Bronchial epithelial cell (primary cell): ENCODE results near the gene WIPF2. TPM values are rescaled to one million over a fixed set of nuclear protein-coding genes. Genes with fewer than 3 reads are reported as not detected.
"Not testable (repeated sequence)": the region's sequence is repeated elsewhere in the genome, so short reads cannot be mapped to it uniquely, and the experiment has no call there.

Experiments used
- DNase-seq: peaks from one replicate; pipeline ENCODE4 v3.0.0-alpha.2; 2010; ENCODE audit warnings: low read depth
- FAIRE-seq: peaks from 2 replicates; lab custom pipeline; 2011; peaks lifted over from hg19 to GRCh38; lab: Jason Lieb, UNC
- H3K27me3 ChIP-seq: 2 replicates; pipeline ENCODE4 v1.5.1; 2011; ENCODE audit warnings: low read length; ENCODE audit not compliant: control insufficient read depth, insufficient read depth
- H3K36me3 ChIP-seq: 2 replicates; pipeline ENCODE4 v1.5.1; 2011; ENCODE audit warnings: low read length; ENCODE audit not compliant: control insufficient read depth, insufficient read depth
- H3K4me3 ChIP-seq: 2 replicates; pipeline ENCODE4 v1.5.1; 2011; ENCODE audit warnings: mild to moderate bottlenecking, low read depth, low read length, control low read depth
- total RNA-seq: library from RNA; depleted of rRNA; stranded (reverse); fragments of >200 nt; gene quantifications from 2 replicates; pipeline ENCODE4 v1.2.1, GENCODE V29; 2014
- TF ChIP-seq, protein P1 (sequence below): IDR thresholded peaks from 2 replicates; pipeline ENCODE4 v1.5.1; 2011; ENCODE audit warnings: mild to moderate bottlenecking, moderate library complexity, low read length, control low read depth, inconsistent platforms; ENCODE audit not compliant: insufficient read depth, severe bottlenecking

Gene WIPF2
- total RNA-seq, 1 donor from 2014 or later = 6.3 TPM

- DNase-seq = no peak
- Histone ChIP-seq H3K4me3 (no peak overlapping the region), H3K27me3 (no peaks in the 10 kb centered on the region), H3K36me3 (peaks cover 20% of the 10 kb centered on the region)
- FAIRE-seq = no peak
- TF ChIP-seq, protein P1, sequence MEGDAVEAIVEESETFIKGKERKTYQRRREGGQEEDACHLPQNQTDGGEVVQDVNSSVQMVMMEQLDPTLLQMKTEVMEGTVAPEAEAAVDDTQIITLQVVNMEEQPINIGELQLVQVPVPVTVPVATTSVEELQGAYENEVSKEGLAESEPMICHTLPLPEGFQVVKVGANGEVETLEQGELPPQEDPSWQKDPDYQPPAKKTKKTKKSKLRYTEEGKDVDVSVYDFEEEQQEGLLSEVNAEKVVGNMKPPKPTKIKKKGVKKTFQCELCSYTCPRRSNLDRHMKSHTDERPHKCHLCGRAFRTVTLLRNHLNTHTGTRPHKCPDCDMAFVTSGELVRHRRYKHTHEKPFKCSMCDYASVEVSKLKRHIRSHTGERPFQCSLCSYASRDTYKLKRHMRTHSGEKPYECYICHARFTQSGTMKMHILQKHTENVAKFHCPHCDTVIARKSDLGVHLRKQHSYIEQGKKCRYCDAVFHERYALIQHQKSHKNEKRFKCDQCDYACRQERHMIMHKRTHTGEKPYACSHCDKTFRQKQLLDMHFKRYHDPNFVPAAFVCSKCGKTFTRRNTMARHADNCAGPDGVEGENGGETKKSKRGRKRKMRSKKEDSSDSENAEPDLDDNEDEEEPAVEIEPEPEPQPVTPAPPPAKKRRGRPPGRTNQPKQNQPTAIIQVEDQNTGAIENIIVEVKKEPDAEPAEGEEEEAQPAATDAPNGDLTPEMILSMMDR = no peak
Measured at GRCh38 chr17:40194821-40195220, 24.3 kb upstream of the WIPF2 start.

DNA sequence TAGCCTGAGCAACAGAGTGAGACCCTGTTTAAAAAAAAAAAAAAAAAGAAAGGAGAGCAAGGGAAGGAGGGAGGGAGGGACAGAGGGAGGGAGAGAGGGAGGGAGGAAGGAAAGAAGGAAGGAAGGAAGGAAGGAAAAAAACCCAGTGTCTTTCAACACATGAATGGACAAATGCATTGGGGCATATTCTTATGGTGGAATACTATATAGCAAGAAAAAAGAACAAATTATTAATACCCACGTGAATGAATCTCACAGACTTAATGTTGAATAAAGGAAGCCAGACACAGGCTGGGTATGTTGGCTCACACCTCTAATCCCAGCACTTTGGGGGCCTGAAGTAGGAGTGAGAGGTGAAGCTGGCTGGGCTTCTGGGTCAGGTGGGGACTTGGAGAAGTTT, 21.6 kb upstream of the WIPF2 start:
- Histone ChIP-seq H3K36me3 (peaks cover 11% of the 10 kb centered on the region), H3K4me3 (no peak overlapping the region), H3K27me3 (no peaks in the 10 kb centered on the region)
- FAIRE-seq = no peak
- TF ChIP-seq, protein P1 = no peak
- DNase-seq = no peak

- H3K4me3 ChIP-seq, DNase-seq, FAIRE-seq, H3K36me3 ChIP-seq, H3K27me3 ChIP-seq: not testable (repeated sequence)
Measured at GRCh38 chr17:40197965-40198456, 21.1 kb upstream of the WIPF2 start.

DNA sequence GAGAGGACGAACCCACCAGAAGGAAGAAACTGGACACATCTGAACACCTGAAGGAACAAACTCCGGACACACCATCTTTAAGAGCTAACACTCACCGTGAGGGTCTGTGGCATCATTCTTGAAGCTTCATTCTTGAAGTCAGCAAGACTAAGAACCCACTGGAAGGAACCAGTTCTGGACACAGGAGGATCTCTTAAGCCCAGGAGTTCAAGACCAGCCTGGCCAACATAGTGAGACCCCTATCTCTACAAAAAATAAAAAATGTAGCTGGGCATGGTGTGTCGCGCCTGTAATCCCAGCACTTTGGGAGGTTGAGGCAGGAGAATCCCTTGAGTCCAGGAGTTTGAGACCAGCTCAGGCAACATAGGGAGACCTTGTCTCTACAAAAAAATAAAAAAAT, 20.5 kb upstream of the WIPF2 start:
- no peak for DNase-seq
- H3K27me3 ChIP-seq = no peaks in the 10 kb centered on the region
- TF ChIP-seq, protein P1 = no peak
- no peak overlapping the region for H3K4me3 ChIP-seq
- H3K36me3 ChIP-seq = peaks cover 2% of the 10 kb centered on the region
- FAIRE-seq = peak; percentile 13

- H3K36me3 ChIP-seq = no peaks in the 10 kb centered on the region
- FAIRE-seq = no peak
- H3K4me3 ChIP-seq = no peak overlapping the region
- H3K27me3 ChIP-seq = no peaks in the 10 kb centered on the region
- TF ChIP-seq, protein P1 = no peak
- no peak for DNase-seq
Measured at GRCh38 chr17:40203131-40203530, 16.0 kb upstream of the WIPF2 start.

DNA sequence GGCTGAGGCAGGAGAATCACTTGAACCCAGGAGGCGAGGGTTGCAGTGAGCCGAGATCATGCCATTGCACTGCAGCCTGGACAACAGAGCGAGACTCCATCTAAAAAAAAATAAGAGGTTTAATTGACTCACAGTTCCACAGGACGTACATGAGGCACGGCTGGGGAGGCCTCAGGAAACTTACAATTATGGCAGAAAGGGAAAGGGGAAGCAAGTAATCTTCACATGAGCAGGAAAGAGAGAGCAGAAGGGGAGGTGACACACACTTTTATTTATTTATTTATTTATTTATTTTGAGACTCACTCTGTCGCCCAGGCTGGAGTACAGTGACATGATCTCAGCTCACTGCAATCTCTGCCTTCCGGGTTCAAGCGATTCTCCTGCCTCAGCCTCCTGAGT, 12.9 kb upstream of the WIPF2 start:
- DNase-seq, H3K27me3 ChIP-seq, FAIRE-seq, H3K36me3 ChIP-seq, H3K4me3 ChIP-seq: not testable (repeated sequence)

DNA sequence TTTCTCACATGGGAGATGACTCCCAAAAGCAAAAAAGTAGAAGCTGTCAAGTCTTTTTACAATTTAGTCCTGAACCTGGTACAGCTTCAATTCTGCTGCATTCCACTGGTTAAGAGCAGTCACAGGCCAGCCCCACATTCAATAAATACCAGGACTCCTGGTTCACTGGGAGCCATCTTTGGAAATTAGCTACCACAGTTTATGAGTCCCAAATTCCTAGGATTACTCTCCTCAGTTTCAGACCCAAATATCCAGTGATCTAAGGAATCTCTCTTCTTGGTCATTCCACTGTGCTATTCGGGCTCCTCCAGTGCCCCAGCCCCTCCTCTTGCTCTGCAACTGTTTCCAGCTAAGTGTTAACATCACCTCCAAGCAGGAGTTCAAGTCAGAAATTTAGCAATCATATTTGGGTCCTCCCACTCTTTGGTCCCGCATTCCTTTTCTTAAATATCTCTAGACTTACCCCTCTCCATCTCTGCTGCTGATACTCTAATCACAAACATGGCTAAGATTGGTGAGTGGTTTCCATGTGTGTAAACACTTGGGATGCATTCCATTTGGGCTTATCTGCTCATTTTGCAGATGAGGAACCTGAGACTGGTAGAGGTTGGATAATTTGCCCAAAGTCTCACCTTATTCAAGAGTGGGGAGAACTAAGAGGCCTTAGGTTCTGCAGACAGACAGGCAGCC, 9.6 kb upstream of the WIPF2 start:
- TF ChIP-seq, protein P1 = no peak
- DNase-seq = no peak
- H3K36me3 ChIP-seq = no peaks in the 10 kb centered on the region
- no peaks in the 10 kb centered on the region for H3K27me3 ChIP-seq
- H3K4me3 ChIP-seq = no peak overlapping the region
- no peak for FAIRE-seq

DNA sequence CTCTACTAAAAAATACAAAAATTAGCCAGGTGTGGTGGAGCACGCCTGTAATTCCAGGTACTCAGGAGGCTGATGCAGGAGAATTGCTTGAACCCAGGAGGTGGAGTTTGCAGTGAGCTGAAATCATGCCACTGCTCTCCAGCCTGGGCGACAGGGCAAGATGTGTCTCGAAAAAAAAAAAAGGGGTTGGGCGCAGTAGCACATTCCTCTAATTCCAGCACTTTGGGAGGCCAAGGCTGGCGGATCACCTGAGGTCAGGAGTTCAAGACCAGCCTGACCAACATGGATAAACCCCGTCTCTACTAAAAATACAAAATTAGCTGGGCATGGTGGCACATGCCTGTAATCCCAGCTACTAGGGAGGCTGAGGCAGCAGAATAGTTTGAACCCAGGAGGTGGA, 5.2 kb upstream of the WIPF2 start:
- not testable (repeated sequence) for FAIRE-seq, DNase-seq, H3K27me3 ChIP-seq, H3K36me3 ChIP-seq, H3K4me3 ChIP-seq
